Activated T-cell treated with anti-CD3 and anti-CD28 coated beads, Interleukin-2, amount 50 U/mL, for 4 hours (primary cell): ENCODE data around the gene NEUROD2. TPM values are rescaled to one million over a fixed set of nuclear protein-coding genes. Genes with fewer than 3 reads are reported as not detected.

Source experiments
- total RNA-seq, 3 donors: library from RNA; stranded (reverse); gene quantifications; one replicate each; pipeline ENCODE4 v1.2.1, GENCODE V29; 2021

NEUROD2 gene
- total RNA-seq, 3 donors from 2014 or later: not detected

Other genes with a start within 250 kb of the NEUROD2 start
- 10 to 100 TPM; 19.4 to 21.6 (median 20.9) TPM for gene FBXL20, start 206.3 kb downstream of the NEUROD2 start, total RNA-seq
- 10 to 100 TPM; 78.5 to 82.0 (median 79.0) TPM for gene MED1, start 156.7 kb downstream of the NEUROD2 start, total RNA-seq
- gene CDK12, start 146.4 kb downstream of the NEUROD2 start, total RNA-seq: 10 to 100 TPM; 94.8 to 99.7 (median 97.7) TPM
- gene PPP1R1B, start 19.0 kb upstream of the NEUROD2 start, total RNA-seq: under 1 TPM in 1 of 3 donors, not detected in 2; 0.18 TPM
- gene STARD3, start 29.2 kb upstream of the NEUROD2 start, total RNA-seq: 10 to 100 TPM; 66.0 to 67.1 (median 66.4) TPM
- gene TCAP, start 57.4 kb upstream of the NEUROD2 start, total RNA-seq: 1 to 10 TPM in 2 of 3 donors, under 1 TPM in 1; 0.73 to 1.4 (median 1.4) TPM
- not detected for gene PNMT, start 60.5 kb upstream of the NEUROD2 start, total RNA-seq
- gene PGAP3, start 80.1 kb upstream of the NEUROD2 start, total RNA-seq: 10 to 100 TPM; 14.6 to 16.5 (median 16.3) TPM
- 1 to 10 TPM; 2.3 to 3.4 (median 2.9) TPM for gene ERBB2, start 92.1 kb upstream of the NEUROD2 start, total RNA-seq
- gene MIEN1, start 122.6 kb upstream of the NEUROD2 start, total RNA-seq: 10 to 100 TPM; 43.2 to 48.6 (median 45.7) TPM
- under 1 TPM; 0.43 to 0.73 (median 0.47) TPM for gene GRB7, start 130.0 kb upstream of the NEUROD2 start, total RNA-seq